ENCODE data around the gene PLEKHJ1. TPM values are rescaled to one million over a fixed set of nuclear protein-coding genes. Genes with fewer than 3 reads are reported as not detected.
A peak's percentile ranks its signal among the peaks of the same experiment; 100 is the strongest.

The PLEKHJ1 gene
- total RNA-seq, 1 donor from 2014 or later = 23.9 TPM

- TF ChIP-seq CTCF (IDR thresholded peaks at IDR 0.05) = no peak
- no peak for DNase-seq (ENCODE audit: low spot score in 2 of 2)
- intact Hi-C loops (cut with DNase I) = no loop called here
- Histone ChIP-seq H3K4me3 (no peak overlapping the region), H3K36me3 (peaks cover 52 to 56% of the 10 kb centered on the region in 2 donors), H3K4me1 (peaks cover 9 to 30% of the 10 kb centered on the region in 2 donors), H3K9me3 (no peaks in the 10 kb centered on the region), H3K27me3 (no peaks in the 10 kb centered on the region), H3K27ac (no peak overlapping the region)
Observed at GRCh38 chr19:2244486-2244885, 8.4 kb upstream of the PLEKHJ1 start.

- no peak for DNase-seq (ENCODE audit: low spot score in 2 of 2)
- H3K4me1 ChIP-seq = peaks cover 9 to 33% of the 10 kb centered on the region in 2 donors
- no peak for TF ChIP-seq CTCF (IDR thresholded peaks at IDR 0.05)
- no peak overlapping the region for H3K27ac ChIP-seq
- peaks cover 52 to 56% of the 10 kb centered on the region in 2 donors for H3K36me3 ChIP-seq
- H3K27me3 ChIP-seq = no peaks in the 10 kb centered on the region
- H3K9me3 ChIP-seq = no peaks in the 10 kb centered on the region
- no peak overlapping the region for H3K4me3 ChIP-seq
- intact Hi-C loops (cut with DNase I) = no loop called here
Observed at GRCh38 chr19:2244125-2244411, 7.9 kb upstream of the PLEKHJ1 start.

- DNase-seq (ENCODE audit: low spot score in 2 of 2) = no peak
- peaks cover 9 to 39% of the 10 kb centered on the region in 2 donors for H3K4me1 ChIP-seq
Observed at GRCh38 chr19:2243274-2244124, 7.4 kb upstream of the PLEKHJ1 start.

GRCh38 chr19:2242816-2243215 is 6.7 kb upstream of the PLEKHJ1 start:
- Histone ChIP-seq H3K36me3 (peaks cover 46% of the 10 kb centered on the region in 2 donors), H3K9me3 (no peaks in the 10 kb centered on the region), H3K27ac (no peak overlapping the region), H3K27me3 (no peaks in the 10 kb centered on the region), H3K4me3 (no peak overlapping the region), H3K4me1 (peaks cover 13 to 43% of the 10 kb centered on the region in 2 donors)
- no peak for TF ChIP-seq CTCF (IDR thresholded peaks at IDR 0.05)
- DNase-seq (ENCODE audit: low spot score in 2 of 2) = no peak
- intact Hi-C loops (cut with DNase I) = no loop called here

More at GRCh38 chr19:2243274-2244124, 7.4 kb upstream of the PLEKHJ1 start:
- no peaks in the 10 kb centered on the region for H3K27me3 ChIP-seq
- intact Hi-C loops (cut with DNase I) = no loop called here
- H3K27ac ChIP-seq = no peak overlapping the region
- H3K9me3 ChIP-seq = no peaks in the 10 kb centered on the region
- H3K36me3 ChIP-seq = peaks cover 52% of the 10 kb centered on the region in 2 donors
- no peak overlapping the region for H3K4me3 ChIP-seq
- no peak for TF ChIP-seq CTCF (IDR thresholded peaks at IDR 0.05)

GRCh38 chr19:2242092-2242537 is 6.0 kb upstream of the PLEKHJ1 start:
- intact Hi-C loops (cut with DNase I) = no loop called here
- H3K36me3 ChIP-seq = peaks cover 39% of the 10 kb centered on the region in 2 donors
- H3K9me3 ChIP-seq = no peaks in the 10 kb centered on the region
- no peaks in the 10 kb centered on the region for H3K27me3 ChIP-seq
- DNase-seq (ENCODE audit: low spot score in 2 of 2) = no peak
- peaks cover 18 to 49% of the 10 kb centered on the region in 2 donors for H3K4me1 ChIP-seq
- H3K4me3 ChIP-seq = no peak overlapping the region
- H3K27ac ChIP-seq = peak overlapping the region in 1 of 2 donors; percentile 88
- no peak for TF ChIP-seq CTCF (IDR thresholded peaks at IDR 0.05)

Data from ascending aorta (tissue), 2 donors.